ENCODE results near the gene PSMC6. TPM values are rescaled to one million over a fixed set of nuclear protein-coding genes. Genes with fewer than 3 reads are reported as not detected.

Gene PSMC6
- total RNA-seq, 4 donors from 2014 or later: 98.8 to 146 (median 125) TPM

DNA sequence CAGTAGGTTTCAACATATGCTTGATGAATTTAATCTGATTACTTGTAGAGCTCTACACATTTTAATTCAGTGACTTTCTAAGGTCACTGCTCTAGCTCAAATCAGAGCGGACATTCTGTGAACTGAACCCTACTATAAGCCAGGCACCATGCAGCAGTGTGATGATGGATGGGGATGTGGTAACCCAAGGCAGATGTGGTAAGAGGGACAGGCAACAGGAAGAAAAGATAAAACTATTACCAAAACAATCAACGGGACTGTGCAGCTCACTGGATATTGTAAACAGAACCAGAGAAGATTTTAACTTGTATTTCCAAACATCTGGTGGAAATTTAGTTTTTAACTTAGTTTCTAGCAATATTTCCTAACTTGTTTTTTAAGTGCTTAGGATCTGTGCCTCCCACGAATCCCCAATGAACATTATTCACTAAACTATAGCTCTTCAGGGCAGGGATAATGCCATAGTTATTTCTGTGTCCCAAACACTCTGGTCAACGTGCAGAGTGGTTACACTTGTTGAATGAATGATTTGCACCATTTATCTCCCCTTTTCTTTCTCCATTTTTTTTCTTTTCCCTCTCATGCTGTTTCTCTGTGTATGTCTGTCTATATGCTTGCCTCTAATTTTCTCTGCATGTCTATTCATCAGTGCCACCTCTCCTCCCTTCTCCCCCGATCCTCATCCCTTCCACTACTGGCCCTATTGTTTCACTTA is 14.6 kb upstream of the PSMC6 start:
- intact Hi-C loops (cut with DNase I): no loop called here
- DNase-seq: no peak
- Histone ChIP-seq H3K4me3 (replicated peaks in 1 of 3) (no peak overlapping the region), H3K36me3 (no peaks in the 10 kb centered on the region), H3K27me3 (no peaks in the 10 kb centered on the region), H3K27ac (peak overlapping the region in 1 of 3 donors; percentile 41), H3K4me1 (peaks cover 20 to 31% of the 10 kb centered on the region in 2 donors), H3K9me3 (no peaks in the 10 kb centered on the region)
- WGBS, 2 donors: 73 to 77% methylated on average over 5 of the region's 5 CpGs
- TF ChIP-seq, protein P1, sequence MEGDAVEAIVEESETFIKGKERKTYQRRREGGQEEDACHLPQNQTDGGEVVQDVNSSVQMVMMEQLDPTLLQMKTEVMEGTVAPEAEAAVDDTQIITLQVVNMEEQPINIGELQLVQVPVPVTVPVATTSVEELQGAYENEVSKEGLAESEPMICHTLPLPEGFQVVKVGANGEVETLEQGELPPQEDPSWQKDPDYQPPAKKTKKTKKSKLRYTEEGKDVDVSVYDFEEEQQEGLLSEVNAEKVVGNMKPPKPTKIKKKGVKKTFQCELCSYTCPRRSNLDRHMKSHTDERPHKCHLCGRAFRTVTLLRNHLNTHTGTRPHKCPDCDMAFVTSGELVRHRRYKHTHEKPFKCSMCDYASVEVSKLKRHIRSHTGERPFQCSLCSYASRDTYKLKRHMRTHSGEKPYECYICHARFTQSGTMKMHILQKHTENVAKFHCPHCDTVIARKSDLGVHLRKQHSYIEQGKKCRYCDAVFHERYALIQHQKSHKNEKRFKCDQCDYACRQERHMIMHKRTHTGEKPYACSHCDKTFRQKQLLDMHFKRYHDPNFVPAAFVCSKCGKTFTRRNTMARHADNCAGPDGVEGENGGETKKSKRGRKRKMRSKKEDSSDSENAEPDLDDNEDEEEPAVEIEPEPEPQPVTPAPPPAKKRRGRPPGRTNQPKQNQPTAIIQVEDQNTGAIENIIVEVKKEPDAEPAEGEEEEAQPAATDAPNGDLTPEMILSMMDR (IDR thresholded peaks at IDR 0.05): no peak
- TF ChIP-seq POLR2A (IDR thresholded peaks at IDR 0.05): no peak

DNA sequence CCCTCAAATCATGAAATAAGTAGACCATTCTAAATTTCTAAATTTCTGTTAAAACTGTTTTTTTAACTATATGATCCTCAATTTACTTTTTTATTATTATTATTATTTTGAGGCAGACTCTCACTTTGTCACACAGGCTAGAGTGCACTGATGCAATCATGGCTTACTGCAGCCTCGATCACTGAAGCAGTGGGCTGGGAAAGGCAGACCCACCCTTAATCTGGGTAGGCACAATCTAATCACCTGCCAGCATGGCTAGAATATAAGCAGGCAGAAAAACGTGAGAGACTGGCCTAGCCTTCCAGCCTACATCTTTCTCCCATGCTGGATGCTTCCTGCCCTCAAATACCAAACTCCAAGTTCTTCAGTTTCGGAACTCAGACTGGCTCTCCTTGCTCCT is 14.0 kb upstream of the PSMC6 start:
- DNase-seq: no peak
- TF ChIP-seq, protein P1 (IDR thresholded peaks at IDR 0.05): no peak
- no peak for TF ChIP-seq POLR2A (IDR thresholded peaks at IDR 0.05)
- WGBS, 2 donors: 72 to 79% methylated on average over 3 of the region's 3 CpGs

DNA sequence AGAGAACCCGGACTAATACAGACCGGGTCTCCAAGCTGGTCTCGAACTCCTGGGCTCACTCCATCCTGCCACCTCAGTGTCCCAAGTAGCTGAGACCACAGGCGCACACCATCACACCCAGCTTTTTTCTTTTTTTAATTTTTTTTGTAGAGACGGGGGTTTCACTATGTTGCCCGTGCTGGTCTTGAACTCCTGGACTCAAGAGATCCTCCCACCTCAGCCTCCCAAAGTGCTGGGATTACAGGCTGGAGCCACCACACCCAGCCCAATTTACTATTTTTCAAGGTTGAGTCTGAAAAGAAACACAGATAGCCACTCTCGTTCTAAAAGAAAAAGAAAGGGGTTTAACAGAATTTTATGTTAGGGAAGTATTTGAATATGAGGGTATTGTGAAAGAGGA is 13.5 kb upstream of the PSMC6 start:
- TF ChIP-seq POLR2A (IDR thresholded peaks at IDR 0.05): no peak
- TF ChIP-seq, protein P1 (IDR thresholded peaks at IDR 0.05): no peak
- no peak for DNase-seq
- Histone ChIP-seq H3K36me3 (no peaks in the 10 kb centered on the region), H3K27me3 (no peaks in the 10 kb centered on the region), H3K9me3 (no peaks in the 10 kb centered on the region), H3K27ac (no peak overlapping the region), H3K4me1 (peaks cover 20 to 31% of the 10 kb centered on the region in 2 donors), H3K4me3 (replicated peaks in 1 of 3) (no peak overlapping the region)
- intact Hi-C loops (cut with DNase I): no loop called here
- 95% methylated on average over 7 of the region's 7 CpGs for WGBS, 2 donors

More for the DNA sequence above, 14.0 kb upstream of the PSMC6 start:
- no peaks in the 10 kb centered on the region for H3K27me3 ChIP-seq
- no peaks in the 10 kb centered on the region for H3K36me3 ChIP-seq
- H3K27ac ChIP-seq: no peak overlapping the region
- no peak overlapping the region for H3K4me3 ChIP-seq (replicated peaks in 1 of 3)
- H3K4me1 ChIP-seq: peaks cover 20 to 31% of the 10 kb centered on the region in 2 donors
- intact Hi-C loops (cut with DNase I): no loop called here
- no peaks in the 10 kb centered on the region for H3K9me3 ChIP-seq

DNA sequence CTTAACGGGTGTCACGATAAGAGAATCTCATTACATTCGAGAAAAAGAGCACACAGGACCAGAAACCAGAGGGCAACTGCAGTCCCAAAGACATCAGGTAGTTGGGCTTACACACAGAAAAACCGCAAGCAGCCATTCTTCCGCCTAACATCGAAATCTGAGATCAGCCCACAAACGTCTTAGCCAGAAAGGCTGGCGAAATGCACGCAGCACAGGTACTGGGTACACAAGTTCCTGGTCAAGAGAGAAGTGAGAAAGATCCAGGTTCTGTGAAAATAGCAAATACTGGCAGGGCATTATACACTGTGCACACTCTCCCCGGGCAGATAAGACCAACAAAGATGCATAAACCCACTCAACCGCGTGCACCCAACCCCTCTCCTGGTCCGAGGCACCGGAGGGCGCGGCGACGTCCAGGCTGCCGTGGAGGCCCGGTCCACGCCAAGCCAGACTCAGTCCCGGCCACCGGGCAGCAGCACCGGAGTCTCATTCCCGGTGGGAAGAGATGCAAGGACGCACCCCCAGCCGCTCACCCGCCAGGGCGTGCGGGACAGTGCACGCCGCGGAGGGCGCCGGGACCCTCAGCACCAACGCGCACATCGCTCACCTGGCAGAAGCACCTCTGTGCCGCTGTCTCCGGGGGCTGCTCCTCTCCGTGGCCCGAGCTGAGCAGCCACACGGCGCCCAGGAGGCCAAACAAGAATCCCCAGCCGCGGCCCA is 12.1 kb upstream of the PSMC6 start:
- peaks cover 20 to 31% of the 10 kb centered on the region in 2 donors for H3K4me1 ChIP-seq
- H3K36me3 ChIP-seq: no peaks in the 10 kb centered on the region
- peak overlapping the region; percentile 95 to 96 (median 96) for H3K27ac ChIP-seq
- DNase-seq: peak; percentile 48
- intact Hi-C loops (cut with DNase I): no loop called here
- TF ChIP-seq, protein P1 (IDR thresholded peaks at IDR 0.05): no peak
- no peak for TF ChIP-seq POLR2A (IDR thresholded peaks at IDR 0.05)
- no peaks in the 10 kb centered on the region for H3K27me3 ChIP-seq
- WGBS, 2 donors: 2% methylated on average over 20 to 25 of the region's 46 CpGs
- H3K4me3 ChIP-seq (replicated peaks in 1 of 3): peak overlapping the region; percentile 49 to 97 (median 92)
- no peaks in the 10 kb centered on the region for H3K9me3 ChIP-seq
